K562 (cell line): ENCODE data around the gene ROBO2.

Experiments used
- CBX8 ChIP-seq: fragments of 200-600 bp; sonication (generic); IDR thresholded peaks from 2 replicates; pipeline ENCODE4 v1.6.1; 2012; ENCODE audit warnings: borderline replicate concordance, mixed run types, low read depth, mild to moderate bottlenecking, moderate library complexity, mixed read lengths, low read length, control low read depth, inconsistent platforms; ENCODE audit not compliant: poor library complexity, severe bottlenecking; ENCODE audit errors: extremely low read depth
- MAZ ChIP-seq, 2 experiments: fragments of 450-650 bp in 1 of 2; sonication (generic) in 1 of 2; formaldehyde crosslinking; IDR thresholded peaks in 1 of 2; conservative IDR thresholded peaks in 1 of 2; 2 replicates each; pipeline versions ENCODE4 v1.4.0 to v1.5.0; 2020; ENCODE audit warnings: mild to moderate bottlenecking in 1 of 2, missing genetic modification reagents in 1 of 2
- MXI1 ChIP-seq: IDR thresholded peaks from 2 replicates; pipeline ENCODE4 v1.6.1; 2011; ENCODE audit warnings: low read depth, mild to moderate bottlenecking, improper control_type of control experiment, low read length
- NFIC ChIP-seq: fragments of 450-650 bp; IDR thresholded peaks from 2 replicates; pipeline ENCODE4 v1.6.1; 2017; ENCODE audit warnings: mild to moderate bottlenecking, inconsistent platforms
- NR1H2 ChIP-seq: sonication (generic); formaldehyde crosslinking; IDR thresholded peaks from 2 replicates; pipeline ENCODE4 v1.4.0; 2020; ENCODE audit warnings: mild to moderate bottlenecking, missing genetic modification reagents
- TF ChIP-seq, protein P1 (sequence below), 2 experiments: fragments of 200-800 bp in 1 of 2; sonication (Bioruptor generic) in 1 of 2; sonication (generic) in 1 of 2; formaldehyde crosslinking in 1 of 2; IDR thresholded peaks in 1 of 2; conservative IDR thresholded peaks in 1 of 2; 2 replicates each; pipeline versions ENCODE4 v1.5.0 to v1.6.1; 2016 to 2020; ENCODE audit warnings: missing compliant biosample characterization in 1 of 2, missing genetic modification characterization in 1 of 2, missing genetic modification reagents in 1 of 2
- TF ChIP-seq, protein P2 (sequence below), 3 experiments: IDR thresholded peaks in 2 of 3; conservative IDR thresholded peaks in 1 of 3; 2 replicates each; pipeline ENCODE4 v1.5.1; 2011 to 2012; ENCODE audit warnings: low read length in 3 of 3, mild to moderate bottlenecking in 3 of 3, control low read depth in 2 of 3, improper control_type of control experiment in 1 of 3, inconsistent platforms in 1 of 3, low read depth in 1 of 3, mixed read lengths in 1 of 3, moderate library complexity in 1 of 3; ENCODE audit not compliant: insufficient read depth in 2 of 3

- TF ChIP-seq, protein P1, sequence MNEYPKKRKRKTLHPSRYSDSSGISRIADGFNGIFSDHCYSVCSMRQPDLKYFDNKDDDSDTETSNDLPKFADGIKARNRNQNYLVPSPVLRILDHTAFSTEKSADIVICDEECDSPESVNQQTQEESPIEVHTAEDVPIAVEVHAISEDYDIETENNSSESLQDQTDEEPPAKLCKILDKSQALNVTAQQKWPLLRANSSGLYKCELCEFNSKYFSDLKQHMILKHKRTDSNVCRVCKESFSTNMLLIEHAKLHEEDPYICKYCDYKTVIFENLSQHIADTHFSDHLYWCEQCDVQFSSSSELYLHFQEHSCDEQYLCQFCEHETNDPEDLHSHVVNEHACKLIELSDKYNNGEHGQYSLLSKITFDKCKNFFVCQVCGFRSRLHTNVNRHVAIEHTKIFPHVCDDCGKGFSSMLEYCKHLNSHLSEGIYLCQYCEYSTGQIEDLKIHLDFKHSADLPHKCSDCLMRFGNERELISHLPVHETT (CRISPR knock-in tag; conservative IDR thresholded peaks at IDR 0.05 in 1 of 2, IDR thresholded peaks at IDR 0.05 in 1 of 2): no peak
- TF ChIP-seq NR1H2 (CRISPR knock-in tag) (no peak), CBX8 (no peak), MAZ (CRISPR knock-in tag; conservative IDR thresholded peaks at IDR 0.05 in 1 of 2, IDR thresholded peaks at IDR 0.05 in 1 of 2) (no peak), MXI1 (no peak), NFIC (no peak)
- TF ChIP-seq, protein P2, sequence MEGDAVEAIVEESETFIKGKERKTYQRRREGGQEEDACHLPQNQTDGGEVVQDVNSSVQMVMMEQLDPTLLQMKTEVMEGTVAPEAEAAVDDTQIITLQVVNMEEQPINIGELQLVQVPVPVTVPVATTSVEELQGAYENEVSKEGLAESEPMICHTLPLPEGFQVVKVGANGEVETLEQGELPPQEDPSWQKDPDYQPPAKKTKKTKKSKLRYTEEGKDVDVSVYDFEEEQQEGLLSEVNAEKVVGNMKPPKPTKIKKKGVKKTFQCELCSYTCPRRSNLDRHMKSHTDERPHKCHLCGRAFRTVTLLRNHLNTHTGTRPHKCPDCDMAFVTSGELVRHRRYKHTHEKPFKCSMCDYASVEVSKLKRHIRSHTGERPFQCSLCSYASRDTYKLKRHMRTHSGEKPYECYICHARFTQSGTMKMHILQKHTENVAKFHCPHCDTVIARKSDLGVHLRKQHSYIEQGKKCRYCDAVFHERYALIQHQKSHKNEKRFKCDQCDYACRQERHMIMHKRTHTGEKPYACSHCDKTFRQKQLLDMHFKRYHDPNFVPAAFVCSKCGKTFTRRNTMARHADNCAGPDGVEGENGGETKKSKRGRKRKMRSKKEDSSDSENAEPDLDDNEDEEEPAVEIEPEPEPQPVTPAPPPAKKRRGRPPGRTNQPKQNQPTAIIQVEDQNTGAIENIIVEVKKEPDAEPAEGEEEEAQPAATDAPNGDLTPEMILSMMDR (IDR thresholded peaks at IDR 0.05 in 2 of 3, conservative IDR thresholded peaks at IDR 0.05 in 1 of 3; ENCODE audit: insufficient read depth in 2 of 3, low read depth in 1 of 3, low read length in 3 of 3): no peak
These were observed 435.6 kb downstream of the ROBO2 start for GRCh38 chr3:77475507-77475906.
